ENCODE data around the gene CTTNBP2NL.
"Not testable (repeated sequence)": the region's sequence is repeated elsewhere in the genome, so short reads cannot be mapped to it uniquely, and the experiment has no call there.

CTTNBP2NL gene

DNA sequence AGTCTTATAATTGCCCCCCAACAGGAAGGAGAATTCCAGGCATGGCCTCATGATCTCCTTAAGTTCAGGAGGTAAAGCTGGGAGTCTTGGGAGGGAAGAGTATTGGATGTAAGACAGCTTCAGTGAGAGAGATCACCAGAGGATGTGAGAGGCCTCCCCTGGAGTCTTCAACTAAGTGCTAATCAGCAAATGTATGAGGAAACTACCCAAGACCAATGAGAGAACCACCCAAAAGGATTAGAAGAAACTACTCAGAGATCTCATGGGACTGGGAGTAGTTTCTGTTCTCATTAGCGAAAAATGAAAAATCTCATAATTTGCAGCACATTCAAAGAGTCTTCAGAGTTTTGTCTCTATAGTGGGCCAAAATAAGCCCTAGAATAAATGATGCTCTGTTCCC, 76.1 kb downstream of the CTTNBP2NL start:
- TF ChIP-seq EZH2phosphoT487 (IDR thresholded peaks at IDR 0.05; ENCODE audit: borderline replicate concordance), result no peak
- TF ChIP-seq, protein P1, sequence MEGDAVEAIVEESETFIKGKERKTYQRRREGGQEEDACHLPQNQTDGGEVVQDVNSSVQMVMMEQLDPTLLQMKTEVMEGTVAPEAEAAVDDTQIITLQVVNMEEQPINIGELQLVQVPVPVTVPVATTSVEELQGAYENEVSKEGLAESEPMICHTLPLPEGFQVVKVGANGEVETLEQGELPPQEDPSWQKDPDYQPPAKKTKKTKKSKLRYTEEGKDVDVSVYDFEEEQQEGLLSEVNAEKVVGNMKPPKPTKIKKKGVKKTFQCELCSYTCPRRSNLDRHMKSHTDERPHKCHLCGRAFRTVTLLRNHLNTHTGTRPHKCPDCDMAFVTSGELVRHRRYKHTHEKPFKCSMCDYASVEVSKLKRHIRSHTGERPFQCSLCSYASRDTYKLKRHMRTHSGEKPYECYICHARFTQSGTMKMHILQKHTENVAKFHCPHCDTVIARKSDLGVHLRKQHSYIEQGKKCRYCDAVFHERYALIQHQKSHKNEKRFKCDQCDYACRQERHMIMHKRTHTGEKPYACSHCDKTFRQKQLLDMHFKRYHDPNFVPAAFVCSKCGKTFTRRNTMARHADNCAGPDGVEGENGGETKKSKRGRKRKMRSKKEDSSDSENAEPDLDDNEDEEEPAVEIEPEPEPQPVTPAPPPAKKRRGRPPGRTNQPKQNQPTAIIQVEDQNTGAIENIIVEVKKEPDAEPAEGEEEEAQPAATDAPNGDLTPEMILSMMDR (conservative IDR thresholded peaks at IDR 0.05; ENCODE audit: low read length), result no peak
- Histone ChIP-seq H3K9me2 (replicated peaks; ENCODE audit: low read depth, low read length) (no peaks in the 10 kb centered on the region), H3K4me2 (ENCODE audit: low read depth, low read length, poor library complexity, severe bottlenecking) (no peak overlapping the region), H2AFZ (ENCODE audit: low read length) (no peak overlapping the region), H3K36me3 (ENCODE audit: insufficient read depth, low read length) (no peaks in the 10 kb centered on the region), H3K27me3 (ENCODE audit: insufficient read depth, low read length, poor library complexity, severe bottlenecking) (no peaks in the 10 kb centered on the region), H3K4me3 (ENCODE audit: low read length, poor library complexity, severe bottlenecking) (no peak overlapping the region), H4K20me1 (ENCODE audit: insufficient read depth, low read length, poor library complexity, severe bottlenecking) (no peaks in the 10 kb centered on the region), H3K9ac (ENCODE audit: low read depth, low read length, poor library complexity, severe bottlenecking) (no peak overlapping the region), H3F3A (ENCODE audit: low read depth) (no peaks in the 10 kb centered on the region), H3K79me2 (ENCODE audit: insufficient read depth, low read length) (no peaks in the 10 kb centered on the region), H3K4me1 (ENCODE audit: insufficient read depth, low read length, poor library complexity, severe bottlenecking) (no peaks in the 10 kb centered on the region), H3K9me3 (ENCODE audit: insufficient read depth, low read depth, low read length) (peaks cover 4% of the 10 kb centered on the region; the same call in 1 of the 2 replicates)

DNA sequence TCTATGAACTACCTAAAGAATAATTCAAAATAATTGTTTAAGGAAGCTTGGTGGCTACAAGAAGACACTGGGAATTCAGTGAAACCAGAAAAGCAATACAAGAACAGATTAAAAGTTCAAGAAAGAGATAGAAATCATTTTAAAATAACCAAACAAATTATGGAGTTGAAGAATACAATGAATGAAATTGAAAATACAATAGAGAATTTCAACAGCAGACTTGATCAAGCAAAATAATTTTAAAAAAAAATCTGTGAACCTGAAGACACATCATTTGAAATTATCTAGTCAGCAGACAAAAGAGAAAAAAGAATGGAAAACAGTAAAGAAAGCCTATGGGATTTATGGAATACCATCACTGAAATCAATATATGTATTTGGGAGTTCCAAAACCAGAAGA, 81.5 kb downstream of the CTTNBP2NL start:
- TF ChIP-seq, protein P1 (conservative IDR thresholded peaks at IDR 0.05; ENCODE audit: low read length), result no peak
- TF ChIP-seq EZH2phosphoT487 (IDR thresholded peaks at IDR 0.05; ENCODE audit: borderline replicate concordance), result no peak

DNA sequence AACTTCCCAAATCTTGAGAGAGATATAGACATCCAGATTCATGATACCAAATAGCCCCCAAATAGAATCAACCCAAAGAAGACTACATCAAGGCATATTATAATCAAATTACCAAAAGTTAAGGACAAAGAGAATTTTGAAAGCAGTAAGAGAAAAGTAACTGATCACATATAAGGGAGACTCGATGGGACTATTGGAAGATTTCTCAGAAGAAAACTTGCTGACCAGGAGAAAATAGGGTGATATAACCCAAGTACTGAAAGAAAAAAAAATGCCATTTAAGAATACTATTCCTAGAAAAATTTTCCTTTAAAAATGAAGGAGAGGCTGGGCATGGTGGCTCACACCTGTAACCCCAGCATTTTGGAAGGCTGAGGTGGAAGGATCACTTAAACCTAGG, 82.3 kb downstream of the CTTNBP2NL start:
- Histone ChIP-seq H3F3A (ENCODE audit: low read depth) (no peaks in the 10 kb centered on the region), H3K9ac (ENCODE audit: low read depth, low read length, poor library complexity, severe bottlenecking) (no peak overlapping the region), H4K20me1 (ENCODE audit: insufficient read depth, low read length, poor library complexity, severe bottlenecking) (no peaks in the 10 kb centered on the region), H2AFZ (ENCODE audit: low read length) (no peak overlapping the region), H3K9me3 (ENCODE audit: insufficient read depth, low read depth, low read length) (peaks cover 20% of the 10 kb centered on the region), H3K9me2 (replicated peaks; ENCODE audit: low read depth, low read length) (no peaks in the 10 kb centered on the region), H3K36me3 (ENCODE audit: insufficient read depth, low read length) (no peaks in the 10 kb centered on the region), H3K4me1 (ENCODE audit: insufficient read depth, low read length, poor library complexity, severe bottlenecking) (no peaks in the 10 kb centered on the region), H3K4me3 (ENCODE audit: low read length, poor library complexity, severe bottlenecking) (no peak overlapping the region), H3K4me2 (ENCODE audit: low read depth, low read length, poor library complexity, severe bottlenecking) (no peak overlapping the region), H3K79me2 (ENCODE audit: insufficient read depth, low read length) (no peaks in the 10 kb centered on the region), H3K27me3 (ENCODE audit: insufficient read depth, low read length, poor library complexity, severe bottlenecking) (no peaks in the 10 kb centered on the region)
- TF ChIP-seq EZH2phosphoT487 (IDR thresholded peaks at IDR 0.05; ENCODE audit: borderline replicate concordance), result no peak

More for the DNA sequence above, 81.5 kb downstream of the CTTNBP2NL start:
- H3K4me1 ChIP-seq (ENCODE audit: insufficient read depth, low read length, poor library complexity, severe bottlenecking), result no peaks in the 10 kb centered on the region
- H4K20me1 ChIP-seq (ENCODE audit: insufficient read depth, low read length, poor library complexity, severe bottlenecking), result no peaks in the 10 kb centered on the region
- peaks cover 20% of the 10 kb centered on the region for H3K9me3 ChIP-seq (ENCODE audit: insufficient read depth, low read depth, low read length)
- H2AFZ ChIP-seq (ENCODE audit: low read length), result no peak overlapping the region
- no peaks in the 10 kb centered on the region for H3F3A ChIP-seq (ENCODE audit: low read depth)
- no peaks in the 10 kb centered on the region for H3K36me3 ChIP-seq (ENCODE audit: insufficient read depth, low read length)
- H3K9ac ChIP-seq (ENCODE audit: low read depth, low read length, poor library complexity, severe bottlenecking), result no peak overlapping the region
- no peaks in the 10 kb centered on the region for H3K79me2 ChIP-seq (ENCODE audit: insufficient read depth, low read length)
- H3K27me3 ChIP-seq (ENCODE audit: insufficient read depth, low read length, poor library complexity, severe bottlenecking), result no peaks in the 10 kb centered on the region
- H3K4me2 ChIP-seq (ENCODE audit: low read depth, low read length, poor library complexity, severe bottlenecking), result no peak overlapping the region
- H3K4me3 ChIP-seq (ENCODE audit: low read length, poor library complexity, severe bottlenecking), result no peak overlapping the region
- H3K9me2 ChIP-seq (replicated peaks; ENCODE audit: low read depth, low read length), result no peaks in the 10 kb centered on the region

DNA sequence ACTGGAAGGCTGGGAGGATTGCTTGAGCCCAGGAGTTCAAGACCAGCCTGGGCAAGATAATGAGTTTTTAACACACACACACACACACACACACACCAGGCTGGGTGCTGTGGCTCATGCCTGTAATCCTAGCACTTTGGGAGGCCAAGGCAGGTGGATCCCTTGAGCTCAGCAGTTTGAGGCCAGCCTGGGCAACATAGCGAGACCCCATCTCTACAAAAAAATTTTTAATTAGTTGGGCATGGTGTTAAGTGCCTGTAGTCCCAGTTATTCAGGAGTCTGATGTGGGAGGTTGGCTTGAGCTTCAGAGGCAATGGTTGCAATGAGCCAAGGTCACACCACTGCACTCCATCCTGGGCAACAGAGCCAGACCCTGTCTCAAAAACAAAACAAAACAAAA, 90.0 kb downstream of the CTTNBP2NL start:
- H3K4me1 ChIP-seq (ENCODE audit: insufficient read depth, low read length, poor library complexity, severe bottlenecking); H4K20me1 ChIP-seq (ENCODE audit: insufficient read depth, low read length, poor library complexity, severe bottlenecking); H2AFZ ChIP-seq (ENCODE audit: low read length); H3F3A ChIP-seq (ENCODE audit: low read depth); H3K9me2 ChIP-seq (replicated peaks; ENCODE audit: low read depth, low read length); H3K36me3 ChIP-seq (ENCODE audit: insufficient read depth, low read length); H3K9ac ChIP-seq (ENCODE audit: low read depth, low read length, poor library complexity, severe bottlenecking); H3K4me2 ChIP-seq (ENCODE audit: low read depth, low read length, poor library complexity, severe bottlenecking); H3K79me2 ChIP-seq (ENCODE audit: insufficient read depth, low read length); H3K4me3 ChIP-seq (ENCODE audit: low read length, poor library complexity, severe bottlenecking); H3K27me3 ChIP-seq (ENCODE audit: insufficient read depth, low read length, poor library complexity, severe bottlenecking); H3K9me3 ChIP-seq (ENCODE audit: insufficient read depth, low read depth, low read length): not testable (repeated sequence)

DNA sequence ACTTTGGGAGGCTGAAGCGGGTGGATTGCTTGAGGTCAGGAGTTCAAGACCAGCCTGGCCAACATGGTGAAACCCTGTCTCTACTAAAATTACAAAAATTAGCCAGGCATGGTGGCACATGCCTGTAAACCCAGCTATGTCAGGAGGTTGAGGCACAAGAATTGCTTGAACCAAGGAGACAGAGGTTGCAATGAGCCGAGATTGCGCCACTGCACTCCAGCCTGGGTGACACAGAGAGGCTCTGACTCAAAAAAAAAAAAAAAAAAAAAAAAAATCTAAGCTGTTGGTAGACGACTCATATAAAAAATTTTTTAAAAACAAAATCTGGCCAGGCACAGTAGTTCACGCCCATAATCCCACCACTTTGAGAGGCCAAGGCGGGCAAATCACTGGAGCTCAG, 91.7 kb downstream of the CTTNBP2NL start:
- not testable (repeated sequence) for H4K20me1 ChIP-seq (ENCODE audit: insufficient read depth, low read length, poor library complexity, severe bottlenecking); H3K27me3 ChIP-seq (ENCODE audit: insufficient read depth, low read length, poor library complexity, severe bottlenecking); H3K4me2 ChIP-seq (ENCODE audit: low read depth, low read length, poor library complexity, severe bottlenecking); H3K9ac ChIP-seq (ENCODE audit: low read depth, low read length, poor library complexity, severe bottlenecking); H3F3A ChIP-seq (ENCODE audit: low read depth); H3K9me3 ChIP-seq (ENCODE audit: insufficient read depth, low read depth, low read length); H3K36me3 ChIP-seq (ENCODE audit: insufficient read depth, low read length); H3K9me2 ChIP-seq (replicated peaks; ENCODE audit: low read depth, low read length); H3K4me1 ChIP-seq (ENCODE audit: insufficient read depth, low read length, poor library complexity, severe bottlenecking); H3K79me2 ChIP-seq (ENCODE audit: insufficient read depth, low read length); H3K4me3 ChIP-seq (ENCODE audit: low read length, poor library complexity, severe bottlenecking); H2AFZ ChIP-seq (ENCODE audit: low read length)
